Activated CD4-positive, alpha-beta T cell treated with anti-CD3 and anti-CD28 coated beads for 4 hours (primary cell): ENCODE results near the gene SYNE1.
"Not testable (repeated sequence)": the region's sequence is repeated elsewhere in the genome, so short reads cannot be mapped to it uniquely, and the experiment has no call there.

Experiments used
- DNase-seq, 2 donors: peaks; one replicate each; pipeline ENCODE4 v3.0.0-alpha.2; 2020

The SYNE1 gene

DNA sequence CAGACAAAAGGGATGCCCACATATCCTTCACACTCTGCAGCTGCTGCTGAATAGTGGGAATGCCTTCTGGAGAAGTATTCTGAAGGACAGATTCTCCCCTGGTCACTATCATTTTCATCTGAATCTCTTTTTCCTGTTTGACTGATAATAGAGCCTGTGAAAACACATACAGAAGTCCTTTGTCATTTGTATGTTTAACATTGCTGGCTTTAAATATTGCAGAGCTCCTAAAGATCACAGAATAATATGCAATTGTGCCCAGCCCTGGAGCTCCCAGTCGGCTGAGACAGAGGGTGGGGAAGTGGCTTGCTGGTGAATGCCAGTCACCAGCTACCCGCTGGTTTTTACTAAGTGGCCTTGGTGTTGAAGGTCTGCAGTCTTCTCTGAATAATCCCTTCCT, 272.3 kb downstream of the SYNE1 start:
- DNase-seq: no peak

DNA sequence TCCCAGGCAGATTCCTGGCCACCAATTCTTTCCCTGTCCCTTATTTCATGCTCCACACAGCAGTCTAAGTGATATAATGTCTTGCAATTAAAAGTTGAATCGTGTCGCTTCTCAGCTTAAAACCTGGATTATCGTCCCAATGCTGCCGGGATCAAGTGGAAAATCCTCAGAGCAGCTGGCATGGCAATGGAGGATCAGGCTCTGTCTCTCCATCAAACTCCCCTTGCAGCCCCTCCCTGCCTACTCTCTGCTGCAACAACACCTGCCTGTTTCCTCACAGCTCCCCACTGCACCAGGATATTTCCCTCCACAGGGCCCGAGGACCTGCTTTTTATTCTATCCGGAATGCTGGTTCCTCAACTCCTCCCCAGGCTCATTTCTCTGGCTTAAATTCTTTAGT, 277.1 kb downstream of the SYNE1 start:
- no peak for DNase-seq

- peak in 1 of 2 donors; percentile 5 for DNase-seq
Measured at GRCh38 chr6:152356662-152357061, 280.5 kb downstream of the SYNE1 start.

DNA sequence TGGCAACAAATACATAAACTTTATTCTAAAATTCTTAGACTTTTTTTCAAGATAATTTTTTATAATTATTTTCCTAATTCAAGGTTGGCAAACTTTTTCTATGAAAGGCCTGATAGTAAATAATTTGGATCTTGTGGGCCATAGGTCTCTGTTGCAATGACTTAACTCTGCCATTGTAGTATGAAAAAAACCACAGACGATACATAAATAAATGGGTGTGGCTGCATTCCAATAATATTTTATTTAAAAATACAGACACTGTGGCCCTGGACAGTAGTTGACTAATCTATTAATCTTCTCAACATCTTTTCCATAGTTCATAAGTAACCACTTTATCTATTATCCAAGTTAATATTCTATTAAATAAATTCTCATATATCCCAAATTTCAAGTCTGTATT, 281.1 kb downstream of the SYNE1 start:
- DNase-seq: no peak

GRCh38 chr6:152355166-152355565, 282.0 kb downstream of the SYNE1 start:
- DNase-seq: no peak

GRCh38 chr6:152353440-152353839, 283.7 kb downstream of the SYNE1 start:
- DNase-seq: no peak

- DNase-seq: no peak
Measured at GRCh38 chr6:152351742-152352141, 285.4 kb downstream of the SYNE1 start.

DNA sequence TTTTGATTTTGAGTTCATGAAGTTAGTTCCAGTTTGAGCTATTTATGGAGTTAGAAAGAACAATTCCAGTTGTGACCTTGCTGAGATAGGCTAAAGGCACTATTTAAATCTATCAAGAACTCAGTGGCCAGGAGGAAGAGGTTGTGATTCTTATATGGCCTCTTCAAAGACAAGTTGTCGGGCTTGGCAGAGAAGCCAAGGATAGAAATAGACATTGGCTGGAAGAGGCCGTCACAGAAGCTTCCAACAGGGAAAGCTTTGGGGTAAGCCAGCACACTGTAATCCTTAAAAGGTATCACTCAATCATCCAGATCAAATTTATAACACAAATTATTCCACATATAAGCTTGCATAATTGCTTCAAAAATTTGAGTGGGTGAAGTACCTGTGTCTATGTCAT, 286.1 kb downstream of the SYNE1 start:
- no peak for DNase-seq

- DNase-seq: no peak
Measured at GRCh38 chr6:152348116-152348515, 289.0 kb downstream of the SYNE1 start.

DNA sequence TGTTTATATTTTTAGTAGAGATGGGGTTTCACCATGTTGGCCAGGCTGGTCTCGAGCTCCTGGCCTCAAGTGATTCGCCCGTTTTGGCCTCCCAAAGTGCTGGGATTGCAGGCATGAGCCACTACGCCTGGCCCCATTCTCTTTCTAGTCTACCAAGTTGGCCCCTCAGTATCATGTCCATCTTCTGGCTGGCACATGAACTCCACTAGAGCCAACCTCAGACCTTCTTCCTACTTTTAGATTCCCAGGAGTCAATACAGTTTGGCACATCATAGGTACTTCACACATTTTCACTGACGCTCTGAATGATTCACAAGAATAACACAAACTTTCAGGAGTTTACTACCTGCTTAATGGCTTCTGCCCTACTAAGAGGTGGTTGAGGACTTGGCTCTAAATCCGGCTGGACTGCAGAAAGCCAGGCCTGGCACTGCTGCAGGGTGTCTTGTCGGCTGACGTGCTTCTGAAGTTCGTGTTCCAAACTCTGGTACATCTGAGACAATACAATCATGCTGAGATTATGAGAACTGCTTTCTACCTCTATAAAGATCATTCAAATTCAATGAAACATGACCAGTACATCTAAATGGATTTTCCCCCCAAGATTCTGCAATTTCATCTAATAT, 293.3 kb downstream of the SYNE1 start:
- DNase-seq: no peak

- DNase-seq: no peak
Measured at GRCh38 chr6:152341596-152341995, 295.6 kb downstream of the SYNE1 start.

DNA sequence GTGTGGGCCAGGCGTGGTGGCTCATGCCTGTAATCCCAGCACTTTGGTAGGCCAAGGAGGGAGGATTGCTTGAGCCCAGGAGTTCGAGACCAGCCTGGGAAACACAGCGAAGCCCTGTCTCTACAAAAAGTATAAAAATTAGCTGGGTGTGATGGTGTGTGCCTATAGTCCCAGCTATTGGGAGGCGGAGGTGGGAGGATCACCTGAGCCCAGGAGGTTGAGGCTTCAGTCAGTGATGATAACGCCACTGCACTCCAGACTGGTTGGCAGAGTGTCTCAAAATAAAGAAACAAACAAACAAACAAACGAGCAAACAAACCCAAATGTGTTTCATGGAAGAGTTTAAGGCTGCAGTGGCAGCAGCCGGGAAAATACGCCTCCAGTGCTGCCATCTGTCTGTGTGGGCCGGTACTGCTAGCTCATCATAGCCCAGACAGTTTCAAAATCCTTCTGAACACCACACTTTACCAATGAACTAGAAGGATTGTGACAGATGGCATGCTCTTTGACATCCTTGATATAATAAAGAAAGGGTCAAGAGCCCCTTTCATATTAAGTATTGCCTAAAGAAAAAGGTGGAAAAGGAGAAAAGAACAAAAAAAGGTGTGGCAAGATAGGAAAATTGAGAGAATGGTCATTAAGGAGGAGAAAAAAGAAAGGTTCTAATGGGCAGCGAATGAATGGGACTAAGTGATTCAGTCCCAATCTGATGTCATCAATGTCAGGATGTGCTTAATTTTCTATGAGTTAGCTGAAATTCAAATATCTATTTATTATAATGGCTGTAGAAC, 298.6 kb downstream of the SYNE1 start:
- DNase-seq: peak; percentile 40 to 69

GRCh38 chr6:152334555-152334954, 302.6 kb downstream of the SYNE1 start:
- no peak for DNase-seq

DNA sequence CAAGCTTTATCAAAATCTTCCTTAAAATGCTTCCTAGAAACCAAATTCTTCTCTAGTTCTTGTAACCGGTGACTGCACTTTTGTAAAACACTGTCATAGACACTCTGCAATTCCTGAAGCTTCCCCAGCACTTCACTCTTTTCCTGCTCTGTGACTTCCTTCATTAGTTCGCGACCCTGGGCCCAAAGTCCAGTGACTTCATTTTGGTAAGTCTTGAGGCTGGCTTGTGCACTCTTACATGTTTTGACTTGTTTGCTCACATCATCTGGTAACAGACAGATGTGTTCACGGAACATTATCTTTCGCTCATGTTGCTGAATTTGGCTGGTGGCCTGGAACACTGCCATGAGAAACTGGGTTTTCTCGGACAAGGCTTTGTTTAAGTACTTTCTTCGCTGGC, 306.2 kb downstream of the SYNE1 start:
- DNase-seq: no peak

DNA sequence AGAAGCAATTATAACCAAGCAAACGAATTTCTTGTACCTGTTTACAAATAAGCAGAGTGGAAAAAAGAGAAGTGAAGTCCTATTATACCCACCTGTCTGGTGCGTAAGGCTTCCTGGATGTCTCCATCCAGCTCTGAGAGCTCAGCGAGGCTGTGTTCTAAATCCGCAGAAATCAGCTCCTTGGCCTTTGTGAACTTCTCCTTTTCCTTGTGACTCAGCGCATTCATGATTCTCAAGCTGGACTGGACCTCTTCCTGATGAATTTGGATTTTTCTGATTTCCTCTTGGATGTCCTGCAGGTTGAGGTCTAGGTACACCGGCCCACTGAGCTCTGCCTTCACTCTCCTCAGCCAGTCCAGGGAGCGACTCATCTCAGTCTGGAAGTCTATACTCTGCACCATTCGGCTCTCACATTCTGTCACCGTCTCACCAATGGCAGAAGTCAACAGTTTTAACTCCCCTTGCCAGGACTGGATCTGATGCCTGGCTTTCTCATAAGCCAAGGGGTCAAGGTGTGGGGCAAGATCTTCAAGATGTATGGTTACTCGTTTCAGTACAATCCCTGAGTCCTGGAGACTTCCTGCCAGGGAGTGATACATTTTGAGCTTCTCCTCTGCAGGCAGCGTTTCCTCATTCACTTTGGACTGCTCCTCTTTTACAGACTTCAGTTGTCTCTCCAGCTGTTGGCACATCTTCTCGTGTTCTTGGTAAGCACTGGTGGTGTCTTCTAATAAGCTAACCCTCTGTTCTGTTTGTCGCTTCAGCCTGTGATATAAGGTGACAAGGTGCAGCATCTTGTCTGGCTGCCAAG, 307.3 kb downstream of the SYNE1 start:
- no peak for DNase-seq

GRCh38 chr6:152328200-152328599, 309.0 kb downstream of the SYNE1 start:
- DNase-seq: not testable (repeated sequence)

DNA sequence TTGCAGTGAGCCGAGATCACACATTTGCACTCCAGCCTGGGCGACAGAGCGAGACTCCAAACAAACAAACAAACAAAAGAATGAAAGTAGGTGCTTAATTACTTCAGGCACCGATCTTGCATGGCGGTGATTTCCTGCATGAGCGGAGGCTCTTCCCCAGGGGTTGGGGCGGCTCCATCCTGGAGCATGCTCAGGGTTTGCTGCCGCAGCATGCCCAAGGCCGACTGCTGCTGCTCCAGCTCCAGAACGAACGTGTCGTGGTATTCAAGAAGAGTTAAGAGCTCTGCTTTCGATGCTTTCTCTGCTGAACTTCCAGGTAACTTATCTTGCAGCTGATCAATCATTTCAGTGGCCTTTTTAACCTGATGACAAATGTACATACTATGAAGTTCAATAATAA, 313.8 kb downstream of the SYNE1 start:
- no peak for DNase-seq

GRCh38 chr6:152318278-152318677, 318.9 kb downstream of the SYNE1 start:
- no peak for DNase-seq

DNA sequence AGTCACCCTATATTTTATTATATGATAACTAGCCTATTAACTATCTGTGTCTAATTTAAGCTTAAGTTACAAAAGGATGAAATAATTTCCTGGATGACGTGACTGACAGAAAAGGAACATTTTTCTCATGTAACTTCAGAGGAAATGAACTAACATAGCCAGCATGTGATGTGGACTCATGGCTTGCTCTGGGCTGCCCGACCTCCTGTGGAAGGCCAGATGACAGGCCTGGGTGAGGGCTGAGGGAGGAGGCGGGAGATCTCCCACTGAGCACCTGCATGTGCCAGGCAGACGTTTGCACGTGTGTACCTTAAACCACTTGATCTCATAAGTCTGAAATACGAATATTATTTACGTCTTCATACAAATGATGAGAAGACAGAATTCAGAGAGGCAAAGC, 321.1 kb downstream of the SYNE1 start:
- no peak for DNase-seq

- DNase-seq: no peak
Measured at GRCh38 chr6:152314483-152314832, 322.7 kb downstream of the SYNE1 start.

- DNase-seq: no peak
Measured at GRCh38 chr6:152313542-152314482, 323.4 kb downstream of the SYNE1 start.

DNA sequence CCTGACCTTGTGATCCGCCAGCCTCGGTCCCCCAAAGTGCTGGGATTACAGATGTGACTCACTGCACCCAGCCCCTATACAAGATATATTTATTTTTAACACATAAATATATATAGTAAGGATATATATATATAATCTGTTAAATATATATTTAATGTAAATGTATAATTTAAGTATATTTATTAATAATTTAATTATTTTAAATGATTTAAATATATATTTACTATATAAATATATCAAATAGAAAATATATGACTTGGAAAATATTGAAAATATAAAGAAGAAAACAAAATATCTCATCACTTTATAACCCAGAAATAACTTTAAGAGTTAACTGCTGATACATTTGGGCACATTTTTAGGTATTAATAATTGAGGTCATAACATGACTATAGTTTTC, 324.7 kb downstream of the SYNE1 start:
- no peak for DNase-seq
